T follicular helper cell (primary cell): ENCODE results near the gene IL17B.

Source experiments
- DNase-seq: peaks from one replicate; pipeline ENCODE4 v3.0.0-alpha.2; 2020; ENCODE audit warnings: low read depth

IL17B gene

DNA sequence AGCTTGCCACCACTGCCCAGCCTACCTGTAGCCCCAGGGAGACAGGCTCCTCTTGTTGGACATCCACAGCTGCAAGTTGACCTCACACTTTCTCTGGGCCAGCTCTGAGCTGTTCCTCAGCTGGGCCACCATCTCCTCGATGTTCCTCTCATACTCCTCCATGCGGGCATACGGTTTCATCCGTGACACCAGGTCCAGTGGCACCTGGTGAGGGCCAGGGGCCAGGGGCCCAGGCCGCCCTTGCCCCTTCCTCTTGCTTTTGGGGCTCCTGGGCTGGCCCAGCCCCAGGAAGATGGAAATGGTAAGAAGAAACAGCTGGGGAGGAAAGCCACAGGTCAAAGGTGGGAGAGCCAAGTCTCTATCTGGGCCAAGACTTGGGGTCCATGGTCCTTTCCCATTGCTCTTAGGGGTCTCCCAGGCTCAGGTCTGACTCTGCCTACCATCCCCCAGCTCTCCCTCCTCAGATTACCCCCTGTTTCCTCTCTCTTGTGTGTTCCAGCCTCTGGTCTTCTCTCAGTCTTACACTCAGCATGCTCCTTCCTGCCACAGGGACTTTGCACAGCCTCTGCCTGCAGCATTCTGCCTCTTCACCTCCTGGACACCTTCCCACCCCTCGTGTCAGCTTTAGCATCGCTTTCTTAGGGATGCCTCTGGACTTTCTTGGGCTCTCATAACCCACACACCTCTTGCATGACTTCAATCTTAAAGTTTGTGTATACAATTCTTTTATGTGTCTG lies 2.2 kb downstream of the IL17B start:
- no peak for DNase-seq

DNA sequence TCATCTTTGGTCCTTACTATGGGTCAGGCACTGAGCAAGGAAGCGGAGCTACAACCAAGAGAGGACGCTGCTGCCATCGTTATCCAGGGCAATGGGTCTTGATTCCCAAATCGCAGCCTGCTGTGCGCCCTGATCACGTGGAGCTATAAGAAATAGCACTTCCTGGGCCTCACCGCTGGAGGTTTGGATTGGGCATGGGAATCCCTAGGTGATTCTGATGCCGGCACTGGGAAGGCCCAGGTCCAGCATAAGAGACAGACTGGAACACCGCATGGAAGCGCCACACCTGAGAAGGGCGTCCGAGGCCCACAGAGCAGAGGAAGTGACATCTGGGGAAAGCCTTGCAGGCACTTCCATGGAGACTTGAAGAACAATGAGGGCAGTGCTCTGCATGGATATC lies 3.0 kb downstream of the IL17B start:
- no peak for DNase-seq

- no peak for DNase-seq
These were observed 3.7 kb downstream of the IL17B start for GRCh38 chr5:149375434-149375833.

GRCh38 chr5:149374801-149375200 lies 4.3 kb downstream of the IL17B start:
- no peak for DNase-seq

- DNase-seq, result no peak
These were observed 4.8 kb downstream of the IL17B start for GRCh38 chr5:149374303-149374702.

DNA sequence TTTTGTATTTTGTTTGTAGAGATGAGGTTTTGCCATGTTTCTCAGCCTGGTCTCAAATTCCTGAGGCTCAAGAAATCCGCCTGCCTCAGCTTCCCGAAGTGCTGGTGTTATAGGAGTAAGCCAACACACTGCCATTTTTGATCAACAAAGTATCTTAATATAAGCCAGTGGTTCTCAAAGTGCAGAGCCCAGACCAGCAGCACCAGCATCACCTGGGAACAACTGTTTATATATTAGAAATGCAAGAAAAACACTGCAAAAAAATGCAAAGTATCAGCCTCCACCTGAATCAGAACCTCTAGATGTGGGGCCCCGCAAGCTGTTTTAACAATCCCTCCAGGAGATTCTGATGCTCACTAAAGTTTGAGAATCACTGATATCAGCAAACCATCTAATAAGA lies 6.2 kb downstream of the IL17B start:
- no peak for DNase-seq

DNA sequence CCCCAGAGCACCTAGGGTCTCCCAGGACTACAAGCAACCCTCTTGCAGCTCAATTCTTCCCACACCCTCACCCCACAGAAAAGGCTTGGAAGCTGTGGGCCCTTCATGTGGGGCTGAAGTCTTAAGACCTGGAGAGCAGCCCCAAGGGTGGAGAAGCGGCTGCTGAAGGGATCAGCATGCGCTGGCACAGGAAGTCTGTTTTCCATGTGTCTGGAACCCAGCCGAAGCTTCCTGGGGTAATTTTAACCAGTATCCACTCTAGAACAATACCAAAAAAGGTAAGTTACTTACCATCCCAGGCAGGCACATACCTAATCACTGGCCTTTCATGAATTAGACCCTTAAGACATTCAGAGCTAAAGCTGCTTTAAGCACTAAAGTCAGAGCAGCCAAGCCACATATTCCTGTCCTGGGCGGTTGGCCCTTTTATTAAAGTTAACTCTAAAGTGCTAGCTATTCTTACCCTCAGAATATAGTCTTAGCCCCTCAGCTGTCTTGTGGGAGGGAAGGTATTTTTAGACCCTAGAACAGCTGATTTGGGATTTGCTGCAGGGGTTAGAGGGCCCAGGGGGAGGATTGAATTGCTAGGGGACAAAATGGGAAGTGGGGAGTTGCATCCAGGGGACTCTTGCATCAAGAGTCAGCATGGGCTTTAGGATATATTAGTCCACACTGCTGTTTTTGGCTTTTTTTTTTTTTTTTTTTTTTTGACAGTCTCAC lies 6.9 kb downstream of the IL17B start:
- no peak for DNase-seq

DNA sequence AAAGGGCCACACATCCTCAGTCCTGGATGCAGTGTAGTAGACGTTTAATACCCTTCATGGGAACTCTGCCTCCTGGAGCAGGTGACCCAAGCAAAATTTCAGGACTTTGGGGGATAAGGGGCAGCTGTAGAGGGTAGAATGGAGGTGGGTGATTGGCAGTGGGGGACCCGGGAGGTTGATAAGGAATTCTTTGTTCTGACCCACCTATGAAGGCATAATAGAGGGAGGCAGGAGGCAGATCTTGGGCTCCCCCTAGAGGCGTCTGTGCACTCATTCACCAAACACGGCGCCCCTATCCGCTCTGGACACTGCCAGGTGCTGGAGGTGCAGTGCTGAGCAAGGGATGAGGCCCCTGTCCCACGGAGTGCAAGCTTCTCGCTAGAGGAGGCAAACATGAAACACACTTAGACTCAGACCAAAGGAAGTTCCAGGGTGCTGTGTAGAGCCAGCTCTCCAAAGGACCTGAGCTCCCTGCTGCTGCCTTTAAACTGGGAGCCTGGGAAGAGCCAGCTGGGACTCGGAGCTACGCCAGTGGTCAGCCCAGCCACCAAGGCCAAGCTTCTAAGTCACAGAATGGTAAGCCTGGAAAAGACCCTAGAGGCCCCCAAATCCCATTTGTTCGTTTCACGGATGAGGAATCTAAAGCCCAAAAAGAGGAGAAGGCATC lies 7.7 kb downstream of the IL17B start:
- DNase-seq, result peak; percentile 53

DNA sequence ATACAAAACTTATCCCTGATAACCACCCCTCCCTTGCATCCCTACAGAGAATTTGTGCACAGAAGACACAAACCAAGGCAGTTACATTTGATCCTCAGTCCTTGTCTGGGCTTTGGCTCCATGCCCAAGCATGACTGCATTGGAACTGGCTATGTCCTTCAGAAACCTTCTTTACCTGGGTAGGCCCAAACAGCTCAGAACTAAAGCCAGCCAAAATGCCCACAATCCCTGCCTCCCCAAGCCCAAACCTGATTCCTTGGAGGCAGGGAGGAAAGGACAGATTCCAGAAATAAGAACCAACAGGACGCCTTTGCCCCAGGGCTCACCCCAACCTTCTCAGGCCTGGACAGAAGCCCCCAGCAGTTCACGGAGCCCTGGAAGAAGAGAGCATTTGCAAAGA lies 8.2 kb downstream of the IL17B start:
- DNase-seq, result no peak

GRCh38 chr5:149367972-149368645 lies 11.0 kb downstream of the IL17B start:
- DNase-seq, result no peak

GRCh38 chr5:149367249-149367971 lies 11.7 kb downstream of the IL17B start:
- DNase-seq, result peak; percentile 35

GRCh38 chr5:149366169-149366729 lies 12.8 kb downstream of the IL17B start:
- no peak for DNase-seq

- DNase-seq, result no peak
These were observed 13.7 kb downstream of the IL17B start for GRCh38 chr5:149365418-149365817.

DNA sequence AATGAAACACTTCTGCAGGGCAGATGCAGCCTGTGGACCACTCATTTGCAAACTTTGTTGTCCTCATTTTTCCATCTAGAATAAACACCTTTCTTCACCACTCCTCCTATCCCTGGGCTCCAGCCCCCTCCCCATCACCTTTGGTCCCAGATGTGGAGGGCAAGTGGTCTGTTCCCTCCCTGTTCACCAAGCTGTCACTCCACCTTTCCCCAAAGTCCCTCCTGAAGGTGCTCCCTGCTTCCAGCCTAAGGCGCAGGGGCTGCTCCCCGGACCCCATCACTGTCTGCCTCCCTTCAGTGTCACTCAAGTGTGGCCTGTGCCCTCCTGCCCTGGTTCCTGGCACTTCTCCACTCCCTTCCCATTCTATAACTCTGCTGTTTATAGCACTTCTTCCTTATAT lies 14.4 kb downstream of the IL17B start:
- no peak for DNase-seq

GRCh38 chr5:149363936-149364335 lies 15.2 kb downstream of the IL17B start:
- DNase-seq, result no peak

- DNase-seq, result no peak
These were observed 15.7 kb downstream of the IL17B start for GRCh38 chr5:149363358-149363757.

- DNase-seq, result no peak
These were observed 16.6 kb downstream of the IL17B start for GRCh38 chr5:149362541-149362940.

- no peak for DNase-seq
These were observed 18.8 kb downstream of the IL17B start for GRCh38 chr5:149360272-149360671.

DNA sequence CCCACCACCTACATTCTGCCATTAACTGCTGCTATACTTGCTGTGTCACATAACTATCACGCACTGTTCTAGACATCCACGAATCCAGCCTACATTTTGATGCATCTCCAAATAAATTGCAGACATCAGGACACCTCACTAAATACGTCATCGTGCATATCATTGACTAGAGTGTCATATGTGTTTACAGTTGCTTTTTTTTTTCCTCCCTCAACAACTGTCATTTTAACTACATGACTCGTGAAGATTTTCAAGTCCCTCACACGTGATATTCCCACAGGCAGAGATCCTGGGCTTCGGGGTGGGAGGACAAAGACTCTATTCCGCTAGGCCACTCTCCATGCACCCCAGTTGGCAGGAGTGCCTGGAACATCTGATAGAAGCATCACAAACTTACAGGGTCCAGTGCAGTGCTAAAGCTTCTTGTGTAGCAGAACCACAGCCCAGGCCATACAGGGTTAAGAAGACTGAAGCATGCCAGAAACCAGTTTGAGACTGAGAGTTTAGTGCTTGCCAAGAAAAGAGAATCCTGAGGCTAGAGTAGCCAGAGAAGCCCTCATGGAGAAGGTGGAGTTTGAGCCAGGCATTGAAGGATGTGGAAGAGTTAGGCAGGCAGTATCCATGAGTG lies 20.1 kb downstream of the IL17B start:
- DNase-seq, result no peak

DNA sequence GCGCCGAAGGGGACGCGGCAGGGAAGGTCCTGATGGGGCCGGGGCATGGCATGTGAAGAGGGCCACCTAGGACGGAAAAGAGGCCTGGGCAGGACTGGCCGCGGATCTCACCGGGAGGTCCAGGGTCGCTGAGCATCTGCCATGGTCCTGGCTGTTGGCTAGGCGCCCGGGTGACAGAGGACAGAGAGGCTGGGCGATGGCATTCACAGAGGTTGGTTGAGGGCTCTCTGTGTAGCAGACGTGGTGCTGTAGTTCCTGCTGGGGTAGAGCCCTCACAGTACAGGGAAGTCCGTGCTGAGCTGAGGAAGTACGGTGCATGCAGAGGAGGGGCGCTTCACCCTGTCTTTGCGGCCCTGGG lies 20.8 kb downstream of the IL17B start:
- DNase-seq, result peak; percentile 18
